Neural progenitor cell (in vitro differentiated cells): ENCODE measurements around the gene MYO18B. TPM values are rescaled to one million over a fixed set of nuclear protein-coding genes. Genes with fewer than 3 reads are reported as not detected.
A peak's percentile ranks its signal among the peaks of the same experiment; 100 is the strongest.

Experiments used
- DNase-seq: peaks from one replicate; pipeline ENCODE4 v3.0.0-alpha.2; 2016; ENCODE audit warnings: low spot score
- H2AFZ ChIP-seq: fragments of 200-600 bp; sonication (generic); replicated peaks from 2 replicates; pipeline ENCODE4 v1.6.1; 2016; ENCODE audit warnings: antibody characterized with exemption
- H3F3A ChIP-seq: fragments of 200-600 bp; sonication (generic); 2 replicates; pipeline ENCODE4 v1.6.1; 2016; ENCODE audit warnings: antibody characterized with exemption, low read depth
- H3K27ac ChIP-seq: fragments of 200-600 bp; sonication (generic); 2 replicates; pipeline ENCODE4 v1.5.1; 2016; ENCODE audit warnings: mild to moderate bottlenecking
- H3K27me3 ChIP-seq: fragments of 200-600 bp; sonication (generic); 2 replicates; pipeline ENCODE4 v1.6.1; 2016; ENCODE audit warnings: mild to moderate bottlenecking, moderate library complexity
- H3K36me3 ChIP-seq: fragments of 200-600 bp; sonication (generic); 2 replicates; pipeline ENCODE4 v1.5.1; 2016
- H3K4me1 ChIP-seq: fragments of 200-600 bp; sonication (generic); 2 replicates; pipeline ENCODE4 v1.6.1; 2016; ENCODE audit warnings: mixed run types
- H3K4me2 ChIP-seq: fragments of 200-600 bp; sonication (generic); 2 replicates; pipeline ENCODE4 v1.6.1; 2016
- H3K4me3 ChIP-seq: fragments of 200-600 bp; sonication (generic); 2 replicates; pipeline ENCODE4 v1.5.1; 2016
- H3K79me2 ChIP-seq: fragments of 200-600 bp; sonication (generic); 2 replicates; pipeline ENCODE4 v1.6.1; 2016; ENCODE audit warnings: low read depth
- H3K9ac ChIP-seq: fragments of 200-600 bp; sonication (generic); 2 replicates; pipeline ENCODE4 v1.6.1; 2016
- H3K9me3 ChIP-seq: fragments of 200-600 bp; sonication (generic); 2 replicates; pipeline ENCODE4 v1.5.1; 2016; ENCODE audit warnings: low read depth
- H4K20me1 ChIP-seq: fragments of 200-600 bp; sonication (generic); 2 replicates; pipeline ENCODE4 v1.6.1; 2016; ENCODE audit warnings: low read depth
- H3K27ac Mint-ChIP-seq: 3 replicates; pipeline ENCODE4 v1.8.0; 2021; ENCODE audit warnings: mixed read lengths
- H3K27me3 Mint-ChIP-seq: 2 replicates; pipeline ENCODE4 v1.8.0; 2022; ENCODE audit warnings: low read depth, mild to moderate bottlenecking, inconsistent platforms, moderate library complexity, mixed read lengths; ENCODE audit not compliant: insufficient read depth
- H3K36me3 Mint-ChIP-seq: 3 replicates; pipeline ENCODE4 v1.8.0; 2021; ENCODE audit warnings: mixed read lengths
- H3K4me1 Mint-ChIP-seq: 3 replicates; pipeline ENCODE4 v1.8.0; 2021; ENCODE audit warnings: mixed read lengths
- H3K4me3 Mint-ChIP-seq: 3 replicates; pipeline ENCODE4 v1.8.0; 2021; ENCODE audit warnings: mild to moderate bottlenecking, moderate library complexity, mixed read lengths
- H3K9me3 Mint-ChIP-seq: 3 replicates; pipeline ENCODE4 v1.8.0; 2020; ENCODE audit warnings: mixed read lengths
- CTCF ChIP-seq: fragments of 200-600 bp; sonication (generic); IDR thresholded peaks from 2 replicates; pipeline ENCODE4 v1.5.1; 2017; ENCODE audit warnings: antibody characterized with exemption, mild to moderate bottlenecking
- EZH2 ChIP-seq: fragments of 200-600 bp; sonication (generic); IDR thresholded peaks from 2 replicates; pipeline ENCODE4 v1.6.1; 2017; ENCODE audit warnings: antibody characterized with exemption, mild to moderate bottlenecking, moderate library complexity
- EZH2phosphoT487 ChIP-seq: fragments of 200-600 bp; sonication (generic); IDR thresholded peaks from 2 replicates; pipeline ENCODE4 v1.6.1; 2017; ENCODE audit warnings: antibody characterized with exemption
- total RNA-seq: library from RNA; depleted of rRNA; stranded (reverse); fragments of >200 nt; gene quantifications from 2 replicates; pipeline ENCODE4 v1.2.3, GENCODE V29; 2015; ENCODE audit warnings: low replicate concordance

The MYO18B gene
- total RNA-seq, 1 donor from 2014 or later: not detected

DNA sequence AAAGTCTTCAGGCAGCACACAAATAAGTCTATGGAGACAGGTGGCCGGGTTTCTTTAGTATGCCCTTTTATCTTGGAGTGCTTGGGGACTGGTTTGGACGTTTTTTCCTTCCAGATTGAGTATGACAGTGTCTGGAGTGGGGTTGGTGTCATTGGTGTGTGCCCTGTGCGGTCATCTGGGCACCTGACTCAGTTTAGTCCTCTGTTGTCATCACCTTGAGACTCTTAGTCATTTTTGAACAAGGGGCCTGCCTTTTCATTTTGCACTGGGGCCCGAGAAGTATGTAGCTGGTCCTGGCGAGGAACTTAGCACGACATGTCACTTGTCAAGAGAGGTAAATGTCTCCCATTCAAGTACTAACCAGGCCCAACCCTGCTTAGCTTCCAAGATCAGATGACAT, 27.2 kb upstream of the MYO18B start:
- Histone ChIP-seq H3K27me3 (no peaks in the 10 kb centered on the region), H3K27ac (no peak overlapping the region), H3K36me3 (no peaks in the 10 kb centered on the region), H4K20me1 (no peaks in the 10 kb centered on the region), H2AFZ (no peak overlapping the region), H3K4me1 (peaks cover 12% of the 10 kb centered on the region), H3K4me3 (no peak overlapping the region), H3F3A (no peaks in the 10 kb centered on the region), H3K9ac (no peak overlapping the region), H3K79me2 (no peaks in the 10 kb centered on the region), H3K4me2 (no peak overlapping the region), H3K9me3 (no peaks in the 10 kb centered on the region)
- Mint-ChIP-seq H3K4me3 (no peak overlapping the region), H3K27me3 (no peaks in the 10 kb centered on the region), H3K4me1 (peaks cover 5% of the 10 kb centered on the region), H3K27ac (no peak overlapping the region), H3K9me3 (no peaks in the 10 kb centered on the region), H3K36me3 (no peaks in the 10 kb centered on the region)
- DNase-seq: no peak
- TF ChIP-seq CTCF: no peak
- TF ChIP-seq EZH2phosphoT487: no peak
- no peak for TF ChIP-seq EZH2

DNA sequence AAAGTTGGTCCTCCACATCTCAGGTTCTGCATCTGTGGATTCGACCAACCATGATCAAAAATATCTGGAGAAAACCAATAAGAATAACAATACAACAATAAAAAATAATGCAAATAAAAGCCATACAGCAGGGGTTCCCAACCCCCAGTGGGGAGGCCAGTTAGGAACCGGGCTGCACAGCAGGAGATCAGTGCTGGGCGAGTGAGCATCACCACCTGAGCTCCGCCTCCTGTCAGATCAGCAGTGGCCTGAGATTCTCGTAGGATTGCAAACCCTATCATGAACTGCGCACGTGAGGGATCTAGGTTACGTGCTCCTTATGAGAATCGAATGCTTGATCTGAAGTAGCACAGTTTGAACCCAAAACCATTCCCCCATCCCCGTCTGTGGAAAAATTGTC, 25.4 kb upstream of the MYO18B start:
- H3K9me3 Mint-ChIP-seq: no peaks in the 10 kb centered on the region
- DNase-seq: peak; percentile 11
- no peak overlapping the region for H3K4me3 Mint-ChIP-seq
- Histone ChIP-seq H3K4me1 (peaks cover 12% of the 10 kb centered on the region), H3K4me3 (no peak overlapping the region), H3K27me3 (no peaks in the 10 kb centered on the region), H3K9me3 (no peaks in the 10 kb centered on the region), H3K4me2 (no peak overlapping the region), H3F3A (no peaks in the 10 kb centered on the region), H3K36me3 (no peaks in the 10 kb centered on the region), H3K27ac (no peak overlapping the region), H3K9ac (no peak overlapping the region), H4K20me1 (no peaks in the 10 kb centered on the region), H2AFZ (no peak overlapping the region), H3K79me2 (no peaks in the 10 kb centered on the region)
- no peak for TF ChIP-seq EZH2
- no peak for TF ChIP-seq EZH2phosphoT487
- TF ChIP-seq CTCF: no peak
- H3K27ac Mint-ChIP-seq: no peak overlapping the region
- H3K36me3 Mint-ChIP-seq: no peaks in the 10 kb centered on the region
- no peaks in the 10 kb centered on the region for H3K4me1 Mint-ChIP-seq
- no peaks in the 10 kb centered on the region for H3K27me3 Mint-ChIP-seq

- DNase-seq: no peak
- Mint-ChIP-seq H3K27me3 (no peaks in the 10 kb centered on the region), H3K4me3 (no peak overlapping the region), H3K27ac (no peak overlapping the region), H3K9me3 (no peaks in the 10 kb centered on the region), H3K36me3 (no peaks in the 10 kb centered on the region), H3K4me1 (no peaks in the 10 kb centered on the region)
- Histone ChIP-seq H3K79me2 (no peaks in the 10 kb centered on the region), H3K4me3 (no peak overlapping the region), H3F3A (no peaks in the 10 kb centered on the region), H3K27ac (no peak overlapping the region), H3K4me2 (no peak overlapping the region), H3K27me3 (no peaks in the 10 kb centered on the region), H3K9me3 (no peaks in the 10 kb centered on the region), H3K9ac (no peak overlapping the region), H3K36me3 (no peaks in the 10 kb centered on the region), H4K20me1 (no peaks in the 10 kb centered on the region), H3K4me1 (peaks cover 12% of the 10 kb centered on the region), H2AFZ (no peak overlapping the region)
- TF ChIP-seq CTCF: no peak
- no peak for TF ChIP-seq EZH2phosphoT487
- no peak for TF ChIP-seq EZH2
These were observed 23.7 kb upstream of the MYO18B start for GRCh38 chr22:25718135-25718840.
